ENCODE results near the gene MTA3.

GRCh38 chr2:42777883-42778805 is 209.7 kb downstream of the MTA3 start:
- TF ChIP-seq CTCF (IDR thresholded peaks at IDR 0.05; ENCODE audit: low read depth, low read length): no peak
- TF ChIP-seq EZH2phosphoT487 (IDR thresholded peaks at IDR 0.05; ENCODE audit: low read depth): no peak
